PC-9 (cell line): Measurements from ENCODE around the gene LSP1. TPM values are rescaled to one million over a fixed set of nuclear protein-coding genes. Genes with fewer than 3 reads are reported as not detected.

Experiments used
- BruUV-seq: library from RNA; stranded (reverse); fragments of 400-500 nt; replicated peaks from 2 replicates; lab custom pipeline; 2021; lab: Mats Ljungman, UMichigan
- CTCF ChIA-PET: fragments of 300-600 bp; sonication (Branson Sonifier 250); formaldehyde crosslinking; loops from one replicate; lab custom pipeline; 2022; ENCODE audit warnings: antibody characterized with exemption; lab: Charles Lee
- POLR2A ChIA-PET: fragments of 300-600 bp; sonication (Branson Sonifier 250); formaldehyde crosslinking; loops from one replicate; lab custom pipeline; 2022; ENCODE audit warnings: antibody characterized with exemption; ENCODE audit not compliant: unreplicated experiment; lab: Charles Lee
- DNase-seq, 2 experiments: peaks; one replicate each; pipeline versions ENCODE4 v3.0.0 to v3.0.0-alpha.2; 2015 to 2022; ENCODE audit warnings: mixed read lengths in 1 of 2
- H2AFZ ChIP-seq: fragments of 200-600 bp; sonication (generic); 2 replicates; pipeline ENCODE4 v1.8.1; 2017; ENCODE audit warnings: antibody characterized with exemption
- H3F3A ChIP-seq: fragments of 200-600 bp; sonication (generic); 2 replicates; pipeline ENCODE4 v1.8.1; 2017; ENCODE audit warnings: antibody characterized with exemption, mild to moderate bottlenecking, low read depth; ENCODE audit not compliant: insufficient read depth
- H3K27ac ChIP-seq: fragments of 200-600 bp; sonication (generic); 2 replicates; pipeline ENCODE4 v1.6.1; 2016; ENCODE audit warnings: mixed run types
- H3K27me3 ChIP-seq: fragments of 200-600 bp; sonication (generic); 2 replicates; pipeline ENCODE4 v1.6.1; 2016; ENCODE audit warnings: low read depth, mixed run types; ENCODE audit not compliant: insufficient read depth
- H3K36me3 ChIP-seq: fragments of 200-600 bp; sonication (generic); 2 replicates; pipeline ENCODE4 v1.6.1; 2016; ENCODE audit warnings: low read depth, mixed run types
- H3K4me1 ChIP-seq: fragments of 200-600 bp; sonication (generic); replicated peaks from 2 replicates; pipeline ENCODE4 v1.6.1; 2016; ENCODE audit warnings: mixed run types; ENCODE audit not compliant: insufficient read depth
- H3K4me2 ChIP-seq: fragments of 200-600 bp; sonication (generic); 2 replicates; pipeline ENCODE4 v1.6.1; 2017; ENCODE audit warnings: mixed run types
- H3K4me3 ChIP-seq: fragments of 200-600 bp; sonication (generic); 2 replicates; pipeline ENCODE4 v1.6.1; 2016; ENCODE audit warnings: mixed run types
- H3K79me2 ChIP-seq: fragments of 200-600 bp; sonication (generic); 2 replicates; pipeline ENCODE4 v1.6.1; 2017; ENCODE audit warnings: low read depth, mixed run types
- H3K9me2 ChIP-seq: fragments of 200-600 bp; sonication (generic); 2 replicates; pipeline ENCODE4 v1.8.1; 2017; ENCODE audit warnings: mild to moderate bottlenecking; ENCODE audit not compliant: insufficient read depth
- H3K9me3 ChIP-seq: fragments of 200-600 bp; sonication (generic); 2 replicates; pipeline ENCODE4 v1.8.1; 2016; ENCODE audit warnings: low read depth; ENCODE audit not compliant: insufficient read depth
- H4K20me1 ChIP-seq: fragments of 200-600 bp; sonication (generic); 2 replicates; pipeline ENCODE4 v1.8.1; 2017; ENCODE audit not compliant: insufficient read depth
- CTCF ChIP-seq: fragments of 200-600 bp; sonication (generic); conservative IDR thresholded peaks from 2 replicates; pipeline ENCODE4 v1.6.1; 2017; ENCODE audit warnings: mixed run types, antibody characterized with exemption, mild to moderate bottlenecking, moderate library complexity
- EZH2 ChIP-seq: fragments of 200-600 bp; sonication (generic); IDR thresholded peaks from 2 replicates; pipeline ENCODE4 v1.8.0; 2017; ENCODE audit warnings: antibody characterized with exemption, low read depth
- intact Hi-C: fragments of 100-400 bp; cut with micrococcal nuclease; formaldehyde crosslinking; loops from one replicate; pipeline ENCODE4 v1.10.0; 2022; ENCODE audit not compliant: unreplicated experiment
- total RNA-seq: library from RNA; stranded (reverse); gene quantifications from 2 replicates; pipeline ENCODE4 v1.2.3, GENCODE V29; 2021

The LSP1 gene
- total RNA-seq, 1 experiment from 2014 or later: 2.6 TPM

- Histone ChIP-seq H3K4me2 (no peak overlapping the region), H3K4me1 (no peaks in the 10 kb centered on the region), H4K20me1 (no peaks in the 10 kb centered on the region), H3K4me3 (no peak overlapping the region), H3K36me3 (no peaks in the 10 kb centered on the region), H3K27ac (no peak overlapping the region), H3F3A (no peaks in the 10 kb centered on the region), H3K9me2 (no peaks in the 10 kb centered on the region), H3K27me3 (peaks cover 21% of the 10 kb centered on the region), H2AFZ (no peak overlapping the region), H3K9me3 (no peaks in the 10 kb centered on the region), H3K79me2 (no peaks in the 10 kb centered on the region)
- intact Hi-C loops: no loop called here
- DNase-seq: no peak
- no TSS peak for BruUV-seq
- POLR2A ChIA-PET: no interaction called here
- TF ChIP-seq CTCF: no peak
- TF ChIP-seq EZH2: no peak
- CTCF ChIA-PET: no interaction called here
These were observed 77.0 kb downstream of the LSP1 start for GRCh38 chr11:1929621-1930461.

- no peaks in the 10 kb centered on the region for H3K36me3 ChIP-seq
- no peak overlapping the region for H3K4me3 ChIP-seq
- no TSS peak for BruUV-seq
- no peaks in the 10 kb centered on the region for H4K20me1 ChIP-seq
- no peaks in the 10 kb centered on the region for H3K79me2 ChIP-seq
- H3K4me1 ChIP-seq: no peaks in the 10 kb centered on the region
- H3K4me2 ChIP-seq: no peak overlapping the region
- ChIA-PET POLR2A (no interaction called here), CTCF (no interaction called here)
- H3K9me2 ChIP-seq: no peaks in the 10 kb centered on the region
- H3K9me3 ChIP-seq: no peaks in the 10 kb centered on the region
- no peaks in the 10 kb centered on the region for H3F3A ChIP-seq
- no peak overlapping the region for H2AFZ ChIP-seq
- intact Hi-C loops: no loop called here
- H3K27me3 ChIP-seq: peaks cover 27% of the 10 kb centered on the region
- no peak for DNase-seq
- no peak overlapping the region for H3K27ac ChIP-seq
- no peak for TF ChIP-seq CTCF
These were observed 77.6 kb downstream of the LSP1 start for GRCh38 chr11:1930462-1930830.

GRCh38 chr11:1931341-1932104 is 78.6 kb downstream of the LSP1 start:
- no peak for DNase-seq
- no peaks in the 10 kb centered on the region for H4K20me1 ChIP-seq
- BruUV-seq: no TSS peak
- ChIA-PET POLR2A (interaction anchor here (0.6 kb wide), 1 partner anchor 25 kb away, joined by 3 read pairs; no protein-coding TSS in a partner anchor), CTCF (no interaction called here)
- no peaks in the 10 kb centered on the region for H3K36me3 ChIP-seq
- no peak overlapping the region for H3K4me2 ChIP-seq
- TF ChIP-seq CTCF: no peak
- no peak for TF ChIP-seq EZH2
- H3K9me2 ChIP-seq: no peaks in the 10 kb centered on the region
- H3K4me3 ChIP-seq: no peak overlapping the region
- H3K9me3 ChIP-seq: no peaks in the 10 kb centered on the region
- no peaks in the 10 kb centered on the region for H3F3A ChIP-seq
- no peaks in the 10 kb centered on the region for H3K4me1 ChIP-seq
- no peak overlapping the region for H3K27ac ChIP-seq
- H3K27me3 ChIP-seq: peaks cover 35% of the 10 kb centered on the region
- no peak overlapping the region for H2AFZ ChIP-seq
- intact Hi-C loops: no loop called here
- no peaks in the 10 kb centered on the region for H3K79me2 ChIP-seq
